HCT116 (cell line): ENCODE measurements around the gene PF4V1. TPM values are rescaled to one million over a fixed set of nuclear protein-coding genes. Genes with fewer than 3 reads are reported as not detected.

Experiments
- ATAC-seq: fragments of 200-7000 bp; cut with Tn5 transposase; 2 replicates; pipeline ENCODE4 v1.9.1; 2020; ENCODE audit warnings: mild to moderate bottlenecking, moderate library complexity
- BruUV-seq: library from RNA; stranded (reverse); fragments of 400-500 nt; replicated peaks from 2 replicates; lab custom pipeline; 2021; lab: Mats Ljungman, UMichigan
- CTCF ChIA-PET: fragments of 300-600 bp; sonication (Branson Sonifier 250); formaldehyde crosslinking; loops from one replicate; lab custom pipeline; 2021; ENCODE audit warnings: antibody characterized with exemption; lab: Charles Lee
- POLR2A ChIA-PET: fragments of 300-600, 350-600 bp; sonication (Branson Sonifier 250); formaldehyde crosslinking; loops from one replicate; lab custom pipeline; 2021; ENCODE audit warnings: antibody characterized with exemption; lab: Charles Lee
- RAD21 ChIA-PET, 2 experiments: fragments of 300-600 bp; sonication (Branson Sonifier 250); formaldehyde crosslinking; loops; one replicate each; lab custom pipeline; 2023; ENCODE audit warnings: low total read pairs in 2 of 2; ENCODE audit not compliant: uncharacterized antibody in 2 of 2, unreplicated experiment in 2 of 2, low non-redundant PET in 1 of 2; lab: Charles Lee
- DNase-seq: peaks from one replicate; pipeline ENCODE4 v3.0.0-alpha.2; 2010; ENCODE audit warnings: low read depth, low spot score
- H2AFZ ChIP-seq: fragments of 200-600 bp; shearing (Covaris generic), sonication (generic); 2 replicates; pipeline ENCODE4 v1.6.1; 2017; ENCODE audit warnings: low read depth, mixed run types, mixed read lengths, antibody characterized with exemption, low read length; ENCODE audit not compliant: poor library complexity, severe bottlenecking
- H3K27ac ChIP-seq: 2 replicates; pipeline ENCODE4 v1.5.1; 2012; ENCODE audit warnings: low read depth, low read length
- H3K27me3 ChIP-seq: fragments of 200-600 bp; sonication (generic); 2 replicates; pipeline ENCODE4 v1.6.1; 2016; ENCODE audit warnings: mixed run types, low read length, mixed read lengths; ENCODE audit not compliant: insufficient read depth
- H3K36me3 ChIP-seq, 2 experiments: fragments of 200-500 bp in 1 of 2; fragments of 200-600 bp in 1 of 2; sonication (Bioruptor generic) in 1 of 2; sonication (generic) in 1 of 2; 2 replicates each; pipeline versions ENCODE4 v1.5.1 to v1.6.1; 2014 to 2016; ENCODE audit warnings: low read length in 2 of 2, inconsistent platforms in 1 of 2, mixed read lengths in 1 of 2, mixed run types in 1 of 2; ENCODE audit not compliant: insufficient read depth in 2 of 2, control insufficient read depth in 1 of 2
- H3K4me1 ChIP-seq, 2 experiments: fragments of 200-600 bp in 1 of 2; sonication (generic) in 1 of 2; 2 replicates each; pipeline versions ENCODE4 v1.5.1 to v1.6.1; 2012 to 2017; ENCODE audit warnings: low read length in 2 of 2, inconsistent platforms in 1 of 2, mild to moderate bottlenecking in 1 of 2, mixed read lengths in 1 of 2, mixed run types in 1 of 2, moderate library complexity in 1 of 2; ENCODE audit not compliant: insufficient read depth in 2 of 2, control insufficient read depth in 1 of 2
- H3K4me2 ChIP-seq: fragments of 200-600 bp; sonication (generic); 2 replicates; pipeline ENCODE4 v1.6.1; 2017; ENCODE audit warnings: mixed run types, low read length, mixed read lengths
- H3K4me3 ChIP-seq, 2 experiments: fragments of 200-600 bp in 1 of 2; sonication (generic) in 1 of 2; replicated peaks in 1 of 2; 2 replicates each; pipeline ENCODE4 v1.5.1; 2011 to 2016; ENCODE audit warnings: low read length in 2 of 2, control low read depth in 1 of 2, low read depth in 1 of 2, mild to moderate bottlenecking in 1 of 2, mixed read lengths in 1 of 2, mixed run types in 1 of 2
- H3K79me2 ChIP-seq: fragments of 200-600 bp; sonication (generic); 2 replicates; pipeline ENCODE4 v1.6.1; 2017; ENCODE audit warnings: mild to moderate bottlenecking, mixed run types, low read length, moderate library complexity, mixed read lengths; ENCODE audit not compliant: insufficient read depth
- H3K9ac ChIP-seq: fragments of 200-600 bp; sonication (generic); 2 replicates; pipeline ENCODE4 v1.6.1; 2016; ENCODE audit warnings: low read length, mixed read lengths
- H3K9me2 ChIP-seq: fragments of 200-600 bp; sonication (generic), shearing (Covaris generic); 2 replicates; pipeline ENCODE4 v1.6.1; 2017; ENCODE audit warnings: mixed run types, mild to moderate bottlenecking, moderate library complexity; ENCODE audit not compliant: insufficient read depth
- H3K9me3 ChIP-seq, 2 experiments: fragments of 200-500 bp in 1 of 2; fragments of 200-600 bp in 1 of 2; sonication (Bioruptor generic) in 1 of 2; sonication (generic) in 1 of 2; 2 replicates each; pipeline ENCODE4 v1.6.1; 2014 to 2017; ENCODE audit warnings: low read length in 2 of 2, mixed read lengths in 2 of 2, inconsistent platforms in 1 of 2, low read depth in 1 of 2, mild to moderate bottlenecking in 1 of 2, mixed run types in 1 of 2, moderate library complexity in 1 of 2; ENCODE audit not compliant: control insufficient read depth in 1 of 2, insufficient read depth in 1 of 2
- H4K20me1 ChIP-seq: fragments of 200-600 bp; sonication (generic), shearing (Covaris generic); 2 replicates; pipeline ENCODE4 v1.6.1; 2017; ENCODE audit warnings: mixed run types, mild to moderate bottlenecking, moderate library complexity; ENCODE audit not compliant: insufficient read depth
- CBX3 ChIP-seq: IDR thresholded peaks from 2 replicates; pipeline ENCODE4 v1.6.1; 2012; ENCODE audit warnings: low read depth
- CEBPB ChIP-seq: IDR thresholded peaks from 2 replicates; pipeline ENCODE4 v1.6.1; 2012; ENCODE audit warnings: low read depth
- CTCF ChIP-seq, 3 experiments: fragments of 200-600 bp in 1 of 3; sonication (generic) in 1 of 3; IDR thresholded peaks in 2 of 3; conservative IDR thresholded peaks in 1 of 3; 2 replicates each; pipeline ENCODE4 v1.5.1; 2012 to 2017; ENCODE audit warnings: low read depth in 2 of 3, low read length in 2 of 3, antibody characterized with exemption in 1 of 3, borderline replicate concordance in 1 of 3, control low read depth in 1 of 3, mild to moderate bottlenecking in 1 of 3, mixed read lengths in 1 of 3, mixed run types in 1 of 3, moderate library complexity in 1 of 3; ENCODE audit not compliant: insufficient read depth in 1 of 3
- EGR1 ChIP-seq: IDR thresholded peaks from 2 replicates; pipeline ENCODE4 v1.6.1; 2012; ENCODE audit warnings: low read depth
- ELF1 ChIP-seq: IDR thresholded peaks from 2 replicates; pipeline ENCODE4 v1.6.1; 2012; ENCODE audit warnings: low read depth, borderline replicate concordance
- EZH2phosphoT487 ChIP-seq: fragments of 200-600 bp; IDR thresholded peaks from 2 replicates; pipeline ENCODE4 v1.6.1; 2018; ENCODE audit warnings: antibody characterized with exemption, borderline replicate concordance
- FOSL1 ChIP-seq: IDR thresholded peaks from 2 replicates; pipeline ENCODE4 v1.6.1; 2012; ENCODE audit warnings: low read depth
- JUND ChIP-seq: IDR thresholded peaks from 2 replicates; pipeline ENCODE4 v1.6.1; 2012
- MAX ChIP-seq: IDR thresholded peaks from 2 replicates; pipeline ENCODE4 v1.6.1; 2012
- POLR2AphosphoS5 ChIP-seq: IDR thresholded peaks from 2 replicates; pipeline ENCODE4 v1.6.1; 2011; ENCODE audit warnings: mild to moderate bottlenecking, low read depth, low read length, moderate library complexity
- REST ChIP-seq: IDR thresholded peaks from 2 replicates; pipeline ENCODE4 v1.6.1; 2012; ENCODE audit warnings: low read depth
- SIN3A ChIP-seq: IDR thresholded peaks from 2 replicates; pipeline ENCODE4 v1.6.1; 2012; ENCODE audit warnings: low read depth
- SRF ChIP-seq: IDR thresholded peaks from 2 replicates; pipeline ENCODE4 v1.6.1; 2012; ENCODE audit warnings: low read depth
- YY1 ChIP-seq: IDR thresholded peaks from 2 replicates; pipeline ENCODE4 v1.6.1; 2011; ENCODE audit warnings: low read length, low read depth, moderate library complexity, mild to moderate bottlenecking; ENCODE audit not compliant: insufficient replicate concordance; ENCODE audit errors: extremely low read depth
- ZFX ChIP-seq: fragments of 450-650 bp; IDR thresholded peaks from 2 replicates; pipeline ENCODE4 v1.6.1; 2017
- intact Hi-C: fragments of 100-400 bp; cut with micrococcal nuclease; formaldehyde crosslinking; loops from 2 replicates; pipeline ENCODE4 v1.10.0; 2022
- total RNA-seq: library from RNA; stranded (reverse); gene quantifications from one replicate; pipeline ENCODE4 v1.2.1, GENCODE V29; 2021; ENCODE audit not compliant: unreplicated experiment

The PF4V1 gene
- total RNA-seq, 1 experiment from 2014 or later: not detected

- no peak for TF ChIP-seq SIN3A
- no peak for TF ChIP-seq CTCF (IDR thresholded peaks at IDR 0.05 in 2 of 3, conservative IDR thresholded peaks at IDR 0.05 in 1 of 3; ENCODE audit: borderline replicate concordance in 1 of 3, insufficient read depth in 1 of 3, low read depth in 2 of 3, low read length in 2 of 3)
- TF ChIP-seq MAX: no peak
- no peak for TF ChIP-seq FOSL1
- TF ChIP-seq CEBPB: no peak
- TF ChIP-seq ZFX: no peak
- TF ChIP-seq EZH2phosphoT487: no peak
- no peak for TF ChIP-seq YY1
- no peak for TF ChIP-seq CBX3
- TF ChIP-seq ELF1: no peak
Observed at GRCh38 chr4:73875401-73875800, 22.3 kb downstream of the PF4V1 start (continued).

- Histone ChIP-seq H3K9me3 (no peaks in the 10 kb centered on the region), H3K36me3 (no peaks in the 10 kb centered on the region), H4K20me1 (no peaks in the 10 kb centered on the region), H3K27me3 (no peaks in the 10 kb centered on the region), H2AFZ (no peak overlapping the region), H3K9me2 (no peaks in the 10 kb centered on the region), H3K79me2 (no peaks in the 10 kb centered on the region), H3K9ac (no peak overlapping the region), H3K27ac (no peak overlapping the region), H3K4me3 (no peak overlapping the region), H3K4me2 (no peak overlapping the region), H3K4me1 (peaks cover 0 to 7% of the 10 kb centered on the region in 2 experiments; a peak in 2 of 4 replicates)
- no TSS peak for BruUV-seq
- CTCF ChIA-PET: no interaction called here
- intact Hi-C loops: no loop called here
- POLR2A ChIA-PET: no interaction called here
- ATAC-seq: no peak
- TF ChIP-seq JUND (no peak), MAX (no peak), FOSL1 (no peak), ELF1 (no peak), EGR1 (no peak), SIN3A (no peak), CBX3 (no peak), CTCF (IDR thresholded peaks at IDR 0.05 in 2 of 3, conservative IDR thresholded peaks at IDR 0.05 in 1 of 3; ENCODE audit: borderline replicate concordance in 1 of 3, insufficient read depth in 1 of 3, low read depth in 2 of 3, low read length in 2 of 3) (no peak), POLR2AphosphoS5 (no peak), YY1 (no peak), SRF (no peak), CEBPB (no peak), REST (no peak), EZH2phosphoT487 (no peak)
- DNase-seq: no peak
- RAD21 ChIA-PET: no interaction called here
Observed at GRCh38 chr4:73883306-73883705, 30.2 kb downstream of the PF4V1 start.
